Colonic mucosa (tissue), 4 donors: Measurements from ENCODE around the gene OR4X1. TPM values are rescaled to one million over a fixed set of nuclear protein-coding genes. Genes with fewer than 3 reads are reported as not detected.
"Not testable (repeated sequence)": the region's sequence is repeated elsewhere in the genome, so short reads cannot be mapped to it uniquely, and the experiment has no call there.

Experiments used
- DNase-seq: peaks from one replicate; pipeline ENCODE4 v3.0.0-alpha.2; 2020
- H3K27ac ChIP-seq: fragments of 200-600 bp; one replicate; pipeline ENCODE4 v1.8.0; 2021
- H3K27me3 ChIP-seq: fragments of 200-600 bp; one replicate; pipeline ENCODE4 v1.8.0; 2021
- H3K36me3 ChIP-seq: fragments of 200-600 bp; one replicate; pipeline ENCODE4 v1.8.0; 2021
- H3K4me1 ChIP-seq: fragments of 200-600 bp; one replicate; pipeline ENCODE4 v1.8.0; 2021; ENCODE audit warnings: mild to moderate bottlenecking
- H3K4me3 ChIP-seq: fragments of 200-600 bp; one replicate; pipeline ENCODE4 v1.8.0; 2021
- H3K9ac ChIP-seq, 2 donors: one replicate each; pipeline ENCODE4 v1.7.0; 2013; ENCODE audit warnings: control low read depth in 2 of 2, low read depth in 2 of 2, low read length in 2 of 2
- H3K9me3 ChIP-seq: fragments of 200-600 bp; one replicate; pipeline ENCODE4 v1.8.0; 2021
- intact Hi-C: fragments of 100-400 bp; cut with DNase I; formaldehyde crosslinking; loops from one replicate; pipeline ENCODE4 v1.14.1; 2022
- total RNA-seq, 2 donors: library from RNA; stranded (reverse); fragmentation: NEBNext Ultra II Directional in 1 of 2; extraction: Animal tissue kit (Norgen Biotek cat#: 25700) in 1 of 2; gene quantifications; one replicate each; pipeline ENCODE4 v1.2.1, GENCODE V29; 2021
- TF ChIP-seq, protein P1 (sequence below): fragments of 200-600 bp; IDR thresholded peaks from one replicate; pipeline ENCODE4 v1.8.0; 2022; ENCODE audit warnings: antibody characterized with exemption, mild to moderate bottlenecking
- donor health status: healthy.
- donor health status: DM: no; HTN: no; CAD: no.
- donor health status: DM: no; HTN: no; CAD: no.

OR4X1 gene
- not detected for total RNA-seq

- TF ChIP-seq, protein P1, sequence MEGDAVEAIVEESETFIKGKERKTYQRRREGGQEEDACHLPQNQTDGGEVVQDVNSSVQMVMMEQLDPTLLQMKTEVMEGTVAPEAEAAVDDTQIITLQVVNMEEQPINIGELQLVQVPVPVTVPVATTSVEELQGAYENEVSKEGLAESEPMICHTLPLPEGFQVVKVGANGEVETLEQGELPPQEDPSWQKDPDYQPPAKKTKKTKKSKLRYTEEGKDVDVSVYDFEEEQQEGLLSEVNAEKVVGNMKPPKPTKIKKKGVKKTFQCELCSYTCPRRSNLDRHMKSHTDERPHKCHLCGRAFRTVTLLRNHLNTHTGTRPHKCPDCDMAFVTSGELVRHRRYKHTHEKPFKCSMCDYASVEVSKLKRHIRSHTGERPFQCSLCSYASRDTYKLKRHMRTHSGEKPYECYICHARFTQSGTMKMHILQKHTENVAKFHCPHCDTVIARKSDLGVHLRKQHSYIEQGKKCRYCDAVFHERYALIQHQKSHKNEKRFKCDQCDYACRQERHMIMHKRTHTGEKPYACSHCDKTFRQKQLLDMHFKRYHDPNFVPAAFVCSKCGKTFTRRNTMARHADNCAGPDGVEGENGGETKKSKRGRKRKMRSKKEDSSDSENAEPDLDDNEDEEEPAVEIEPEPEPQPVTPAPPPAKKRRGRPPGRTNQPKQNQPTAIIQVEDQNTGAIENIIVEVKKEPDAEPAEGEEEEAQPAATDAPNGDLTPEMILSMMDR, result no peak
- Histone ChIP-seq H3K27ac (no peak within 1 kb of the TSS), H3K4me3 (no peak within 1 kb of the TSS), H3K9me3 (no peaks in the 10 kb centered on the region), H3K36me3 (no peaks in the 10 kb centered on the region), H3K27me3 (no peaks in the 10 kb centered on the region), H3K9ac (no peak within 1 kb of the TSS), H3K4me1 (no peaks in the 10 kb centered on the region)
- no peak for DNase-seq
- intact Hi-C loops, result no loop called here
Observed at GRCh38 chr11:48263423-48263911, at the start of gene OR4X1. TSS of gene OR4X1 (plus strand) at chr11:48263861. CDS start at chr11:48263861, 0 bp downstream.

DNA sequence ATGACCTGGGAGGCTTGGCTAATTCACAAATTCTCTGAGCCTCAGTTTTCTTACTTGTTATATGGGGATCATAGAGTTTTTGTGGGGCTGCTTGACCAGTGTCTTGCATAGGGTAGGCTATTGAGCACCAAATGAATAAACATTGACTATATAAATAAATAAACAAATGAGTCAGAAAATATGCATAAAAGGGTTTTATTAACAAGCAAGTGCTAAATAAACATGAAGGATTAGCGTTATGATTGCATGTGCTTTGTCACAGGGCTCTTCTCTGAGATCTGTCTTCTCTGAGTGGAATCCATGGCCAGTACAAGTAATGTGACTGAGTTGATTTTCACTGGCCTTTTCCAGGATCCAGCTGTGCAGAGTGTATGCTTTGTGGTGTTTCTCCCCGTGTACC lies 47.2 kb upstream of the OR4X1 start, which contains the start of gene OR4B1:
Gene OR4B1, plus strand, starts transcription at position 301 of the 400 bp plus-strand sequence. Its CDS starts 0 bp downstream, at position 301.
- intact Hi-C loops, result no loop called here
- Histone ChIP-seq H3K27ac (no peak within 1 kb of the TSS), H3K4me3 (no peak within 1 kb of the TSS), H3K36me3 (no peaks in the 10 kb centered on the region), H3K9ac (no peak within 1 kb of the TSS), H3K9me3 (no peaks in the 10 kb centered on the region), H3K4me1 (no peaks in the 10 kb centered on the region), H3K27me3 (no peaks in the 10 kb centered on the region)
- no peak for DNase-seq
- TF ChIP-seq, protein P1, result no peak

DNA sequence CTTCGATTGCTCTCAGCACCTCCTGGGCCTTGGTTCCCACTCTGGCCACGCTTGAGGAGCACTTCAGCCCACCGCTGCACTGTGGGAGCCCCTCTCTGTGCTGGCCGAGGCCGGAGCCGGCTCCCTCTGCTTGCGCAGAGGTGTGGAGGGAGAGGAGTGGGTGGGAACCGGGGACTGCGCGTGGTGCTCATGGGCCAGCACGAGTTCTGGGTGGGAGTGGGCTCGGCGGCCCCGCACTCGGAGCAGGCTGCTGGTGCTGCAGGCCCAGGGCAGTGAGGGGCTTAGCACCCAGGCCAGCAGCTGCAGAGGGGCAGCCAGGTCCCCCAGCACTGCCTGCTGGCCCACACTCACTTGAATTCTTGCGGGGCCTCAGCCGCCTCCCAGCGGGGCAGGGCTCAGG lies 34.9 kb upstream of the OR4X1 start:
- no peaks in the 10 kb centered on the region for H3K27me3 ChIP-seq
- H3K27ac ChIP-seq, result no peak overlapping the region
- no peaks in the 10 kb centered on the region for H3K9me3 ChIP-seq
- TF ChIP-seq, protein P1, result no peak
- DNase-seq, result no peak
- H3K4me1 ChIP-seq, result no peaks in the 10 kb centered on the region
- intact Hi-C loops, result no loop called here
- no peak overlapping the region for H3K9ac ChIP-seq
- no peak overlapping the region for H3K4me3 ChIP-seq
- no peaks in the 10 kb centered on the region for H3K36me3 ChIP-seq

DNA sequence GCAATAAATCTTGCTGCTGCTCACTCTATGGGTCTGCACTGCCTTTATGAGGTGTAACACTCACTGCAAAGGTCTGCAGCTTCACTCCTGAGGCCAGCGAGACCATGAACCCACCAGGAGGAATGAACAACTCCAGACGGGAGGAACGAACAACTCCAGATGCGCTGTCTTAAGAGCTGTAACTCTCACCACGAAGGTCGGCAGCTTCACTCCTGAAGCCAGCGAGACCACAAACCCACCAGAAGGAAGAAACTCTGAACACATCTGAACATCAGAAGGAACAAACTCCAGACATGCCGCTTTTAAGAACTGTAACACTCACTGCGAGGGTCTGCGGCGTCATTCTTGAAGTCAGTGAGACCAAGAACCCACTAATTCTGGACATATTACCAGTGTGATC lies 33.6 kb upstream of the OR4X1 start:
- H3K4me1 ChIP-seq, H3K36me3 ChIP-seq, H3K4me3 ChIP-seq, DNase-seq, H3K9ac ChIP-seq, H3K9me3 ChIP-seq, H3K27ac ChIP-seq, H3K27me3 ChIP-seq, intact Hi-C loops: not testable (repeated sequence)

DNA sequence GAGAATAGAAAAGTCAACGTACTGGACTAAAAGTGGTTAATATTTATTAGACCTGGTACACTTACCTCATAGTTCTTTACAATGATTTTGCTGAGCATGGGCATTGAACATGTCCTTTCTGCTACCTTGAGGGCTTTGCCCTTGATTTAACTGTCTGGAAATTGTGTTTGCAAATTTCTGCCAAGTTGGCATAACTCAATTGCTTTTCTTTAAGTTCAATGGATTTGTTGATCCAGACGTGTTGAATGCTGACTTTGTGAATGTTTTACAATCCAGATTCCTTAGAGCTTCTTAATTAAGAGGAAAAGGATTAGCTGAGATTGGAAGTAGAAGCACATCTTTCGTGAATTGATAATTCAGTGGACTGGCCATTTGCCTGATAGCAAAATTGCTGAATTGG lies 25.9 kb upstream of the OR4X1 start:
- no peaks in the 10 kb centered on the region for H3K9me3 ChIP-seq
- no peak for DNase-seq

DNA sequence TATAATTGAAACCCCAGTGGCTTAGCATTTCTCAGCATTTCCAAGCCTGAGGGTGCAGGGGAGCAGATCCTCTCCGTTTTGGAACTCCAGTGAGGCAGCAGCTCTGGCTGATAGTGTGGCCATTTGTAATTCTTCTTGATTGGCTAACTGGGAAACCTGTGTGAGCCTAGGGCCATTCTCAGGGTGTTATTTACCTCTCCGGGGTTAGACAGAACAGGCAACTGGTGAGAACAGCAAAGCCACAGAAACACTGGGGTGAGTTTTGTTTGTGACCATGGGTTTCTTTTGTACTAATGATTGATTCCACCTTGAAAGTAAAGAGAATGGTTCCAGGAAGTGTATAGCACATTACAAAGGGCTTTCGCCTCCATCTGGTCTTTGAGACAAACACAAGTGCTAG lies 21.2 kb upstream of the OR4X1 start:
- Histone ChIP-seq H3K4me3 (no peak overlapping the region), H3K9me3 (no peaks in the 10 kb centered on the region), H3K9ac (no peak overlapping the region), H3K27ac (no peak overlapping the region), H3K36me3 (no peaks in the 10 kb centered on the region), H3K4me1 (no peaks in the 10 kb centered on the region), H3K27me3 (no peaks in the 10 kb centered on the region)
- TF ChIP-seq, protein P1, result no peak
- intact Hi-C loops, result no loop called here
- no peak for DNase-seq

More for the DNA sequence above, 25.9 kb upstream of the OR4X1 start:
- Histone ChIP-seq H3K27ac (no peak overlapping the region), H3K9ac (no peak overlapping the region), H3K27me3 (no peaks in the 10 kb centered on the region), H3K36me3 (no peaks in the 10 kb centered on the region), H3K4me3 (no peak overlapping the region), H3K4me1 (no peaks in the 10 kb centered on the region)
- intact Hi-C loops, result no loop called here
- TF ChIP-seq, protein P1, result no peak
